Myocyte (in vitro differentiated cells): ENCODE data around the gene IFI27L1. TPM values are rescaled to one million over a fixed set of nuclear protein-coding genes. Genes with fewer than 3 reads are reported as not detected.
"Not testable (repeated sequence)": the region's sequence is repeated elsewhere in the genome, so short reads cannot be mapped to it uniquely, and the experiment has no call there.

Experiments used
- DNase-seq: peaks from one replicate; pipeline ENCODE4 v3.0.0-alpha.2; 2012; ENCODE audit warnings: low read depth
- total RNA-seq: library from RNA; depleted of rRNA; stranded (reverse); fragments of >200 nt; gene quantifications from 2 replicates; pipeline ENCODE4 v1.2.3, GENCODE V29; 2014

The IFI27L1 gene
- total RNA-seq, 1 donor from 2014 or later, result 5.6 TPM

- no peak for DNase-seq
Observed at GRCh38 chr14:94047581-94047980, 33.5 kb upstream of the IFI27L1 start.

DNA sequence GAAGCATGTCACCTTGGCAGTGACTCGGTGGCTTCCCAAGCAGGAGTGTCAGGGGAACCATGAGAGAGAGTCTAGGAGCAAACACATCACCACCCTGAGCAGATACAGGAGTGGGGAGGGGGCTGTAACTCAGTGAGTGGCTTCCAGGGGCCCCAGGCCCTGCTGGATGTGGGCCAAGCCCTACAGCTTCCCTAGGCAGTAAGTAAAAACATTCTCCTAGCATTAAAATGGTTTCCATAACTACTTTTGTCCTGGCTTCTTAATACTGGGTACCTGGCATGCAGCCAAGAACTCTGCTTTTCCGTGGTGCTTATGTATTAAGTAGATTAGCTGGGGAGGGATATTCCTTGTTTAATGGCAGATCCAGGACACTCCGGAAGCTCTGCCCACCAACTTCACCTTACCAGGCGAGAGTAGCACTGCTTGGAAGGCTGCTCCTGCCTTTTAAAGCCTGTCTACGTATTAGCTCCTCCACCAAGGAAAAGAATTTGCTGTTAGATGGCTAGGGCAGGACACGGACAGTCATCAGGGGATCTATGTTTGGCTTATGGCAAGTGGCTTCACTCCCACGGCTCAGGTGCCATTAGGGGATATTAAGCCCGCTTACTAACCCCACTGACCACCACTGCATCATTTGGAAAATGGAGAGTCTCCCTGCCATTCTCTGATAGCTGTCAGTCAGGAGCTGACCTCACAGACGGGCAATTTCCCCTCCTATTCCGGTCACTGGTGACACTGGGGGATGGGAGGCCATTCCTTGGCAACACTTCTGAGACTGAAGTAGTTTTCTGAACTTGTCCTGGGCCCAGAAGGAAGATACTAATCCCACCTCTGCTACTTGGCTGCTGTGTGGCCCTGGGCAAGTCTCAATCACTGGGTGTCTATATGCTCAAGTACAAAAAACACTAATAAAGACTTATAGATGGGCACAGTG lies 32.2 kb upstream of the IFI27L1 start:
- DNase-seq, result no peak

DNA sequence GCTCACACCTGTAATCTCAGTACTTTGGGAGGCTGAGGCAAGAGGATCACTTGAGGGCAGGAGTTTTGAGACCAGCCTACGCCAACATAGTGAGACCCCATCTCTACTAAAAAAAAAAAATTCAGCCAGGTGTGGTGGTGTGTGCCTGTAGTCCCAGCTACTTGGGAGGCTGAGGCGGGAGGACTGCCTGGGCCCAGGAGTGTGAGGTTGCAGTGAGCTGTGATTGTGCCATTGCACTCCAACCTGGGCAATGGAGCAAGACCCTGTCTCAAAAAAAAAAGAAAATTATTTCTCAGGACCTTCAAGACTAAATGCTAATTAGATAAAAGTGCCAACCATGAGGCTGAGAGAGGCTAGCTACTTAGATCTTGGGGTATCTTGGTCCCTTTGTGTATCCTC lies 31.5 kb upstream of the IFI27L1 start:
- DNase-seq, result no peak

GRCh38 chr14:94050231-94050880 lies 30.8 kb upstream of the IFI27L1 start:
- DNase-seq, result no peak

DNA sequence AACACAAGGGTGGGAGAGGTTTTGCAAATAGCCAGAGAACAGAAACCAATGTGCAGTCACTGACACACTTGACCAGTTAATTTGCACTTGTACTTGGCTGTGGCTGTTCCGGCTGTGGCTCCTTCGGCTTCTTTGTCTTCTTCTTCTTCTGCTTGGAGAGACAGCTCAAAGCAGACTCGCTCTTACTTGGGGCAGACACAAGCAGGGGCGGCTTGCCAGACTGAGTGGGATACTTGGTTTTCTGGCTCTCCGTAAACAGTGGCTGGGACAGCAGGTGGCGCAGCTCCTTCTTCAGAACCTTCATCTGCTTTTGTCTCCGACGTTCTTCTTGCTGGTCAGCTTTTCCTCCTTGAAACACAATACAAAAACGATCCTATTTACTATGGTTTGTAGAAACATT lies 30.0 kb upstream of the IFI27L1 start:
- DNase-seq, result peak; percentile 20

DNA sequence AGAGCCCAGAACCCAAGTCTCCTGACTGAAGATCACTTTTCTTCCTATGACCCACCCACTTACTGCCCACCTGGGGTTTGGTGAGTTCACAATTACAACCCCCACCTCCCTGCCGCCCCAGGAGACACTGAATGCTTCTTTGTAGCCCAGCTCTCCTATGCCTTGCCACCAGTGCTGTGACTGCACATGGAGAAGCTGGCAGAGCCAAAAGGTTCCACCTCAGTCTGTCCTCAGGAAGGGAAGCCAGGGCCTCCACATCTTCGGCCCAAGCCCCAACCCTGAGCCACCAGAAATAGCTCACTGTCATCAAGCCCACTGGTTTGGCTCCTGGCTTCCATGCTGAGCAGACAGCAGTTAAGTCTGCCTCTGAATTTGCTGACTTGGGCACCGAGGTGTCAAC lies 29.3 kb upstream of the IFI27L1 start:
- DNase-seq, result no peak

DNA sequence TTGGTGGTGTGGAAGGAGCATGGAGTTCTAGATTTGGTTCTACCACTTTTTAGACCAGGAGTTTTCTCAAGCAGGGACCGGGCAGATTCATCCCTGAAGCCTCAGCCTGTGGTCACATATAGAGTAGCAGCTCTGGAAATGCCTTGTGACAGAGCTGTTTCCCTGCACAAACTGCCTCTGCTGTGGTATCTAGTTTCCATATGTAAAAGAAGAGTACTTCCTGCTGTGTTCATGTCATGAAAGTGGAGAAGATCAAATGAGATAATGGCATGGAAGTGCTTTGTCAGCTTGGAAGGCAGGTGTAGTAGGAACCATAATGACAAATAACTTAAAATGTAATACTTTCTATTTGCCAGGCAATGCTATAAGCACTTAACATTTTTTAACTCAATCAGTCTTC lies 28.9 kb upstream of the IFI27L1 start:
- no peak for DNase-seq

- DNase-seq, result no peak
Observed at GRCh38 chr14:94052662-94053061, 28.4 kb upstream of the IFI27L1 start.

GRCh38 chr14:94054401-94054800 lies 26.7 kb upstream of the IFI27L1 start:
- no peak for DNase-seq

GRCh38 chr14:94054936-94055335 lies 26.2 kb upstream of the IFI27L1 start:
- DNase-seq, result no peak

DNA sequence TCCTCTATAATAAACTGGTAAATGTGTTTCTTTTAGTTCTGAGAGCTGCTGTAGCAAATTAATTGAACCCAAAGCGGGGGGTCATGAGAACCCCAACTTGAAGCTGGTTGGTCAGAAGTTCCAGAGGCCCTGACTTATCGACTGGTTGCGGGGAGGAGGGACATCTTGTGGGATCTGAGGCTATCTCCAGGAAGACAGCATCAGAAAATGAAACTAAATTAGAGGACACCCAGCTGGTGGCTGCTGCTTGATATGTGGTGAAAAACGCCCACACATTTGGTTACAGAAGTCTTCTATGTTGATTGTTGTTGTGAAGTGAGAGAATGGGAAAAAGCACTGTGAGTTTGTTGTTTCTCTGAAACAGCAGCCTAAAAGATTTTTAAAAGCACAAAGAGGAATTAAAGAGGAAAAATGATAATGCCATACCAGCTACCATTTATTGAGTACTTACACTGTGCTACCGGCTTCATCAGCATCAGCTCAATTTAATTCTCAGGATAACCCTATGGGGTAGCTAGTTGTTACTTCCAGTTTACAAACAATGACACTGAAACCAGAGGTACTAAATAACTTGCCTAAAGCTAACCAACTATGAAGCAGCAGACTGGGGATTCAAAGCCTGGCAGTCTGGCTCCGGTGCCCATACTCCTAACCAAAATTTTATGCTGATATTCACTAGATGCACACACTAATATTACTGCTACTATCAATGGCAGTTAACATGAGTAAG lies 24.4 kb upstream of the IFI27L1 start:
- DNase-seq, result peak; percentile 59

GRCh38 chr14:94058128-94058673 lies 22.9 kb upstream of the IFI27L1 start:
- DNase-seq, result no peak

GRCh38 chr14:94058674-94059138 lies 22.4 kb upstream of the IFI27L1 start:
- DNase-seq, result no peak

GRCh38 chr14:94059998-94060397 lies 21.1 kb upstream of the IFI27L1 start:
- DNase-seq, result no peak

DNA sequence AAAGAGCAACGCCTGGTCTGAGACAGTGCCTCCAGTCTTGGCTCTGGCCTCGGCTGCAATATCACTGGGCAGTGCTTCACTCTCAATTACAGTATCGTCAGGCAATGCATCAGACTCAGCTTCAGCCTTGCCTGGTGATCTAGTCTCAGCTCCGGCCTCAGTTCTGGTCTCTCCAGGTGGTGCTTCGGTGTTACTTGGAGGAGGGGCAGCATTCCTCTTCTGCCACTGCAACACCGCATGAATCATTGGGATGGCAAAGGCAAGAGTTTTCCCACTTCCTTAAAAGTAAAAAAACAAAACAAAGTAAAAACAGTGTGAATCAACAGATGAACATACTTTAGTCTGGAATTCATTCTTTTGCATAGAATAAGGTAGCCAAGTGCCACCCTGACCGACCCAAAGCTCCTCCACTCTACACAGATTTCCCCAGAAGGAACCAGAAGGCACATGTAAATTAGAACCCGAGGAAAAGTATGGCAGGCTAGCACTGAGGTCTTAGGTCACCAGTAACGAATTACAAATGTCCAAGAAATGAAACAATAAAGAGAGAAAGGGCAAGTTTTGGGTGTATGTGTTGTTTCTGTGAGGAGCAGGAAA lies 18.7 kb upstream of the IFI27L1 start:
- DNase-seq, result no peak

GRCh38 chr14:94066089-94066676 lies 14.9 kb upstream of the IFI27L1 start:
- no peak for DNase-seq

DNA sequence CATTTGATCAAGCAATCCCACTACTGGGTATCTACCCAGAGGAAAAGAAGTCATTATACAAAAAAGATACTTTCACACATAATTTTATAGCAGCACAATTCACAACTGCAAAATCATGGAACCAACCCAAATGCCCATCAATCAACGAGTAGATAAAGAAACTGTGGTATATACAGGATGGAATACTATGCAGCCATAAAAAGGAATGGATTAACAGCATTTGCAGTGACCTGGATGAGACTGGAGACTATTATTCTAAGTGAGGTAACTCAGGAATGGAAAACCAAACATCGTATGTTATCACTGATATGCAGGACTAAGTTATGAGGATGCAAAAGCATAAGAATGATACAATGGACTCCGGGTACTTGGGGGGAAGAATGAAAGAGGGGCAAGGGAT lies 9.0 kb upstream of the IFI27L1 start:
- not testable (repeated sequence) for DNase-seq

DNA sequence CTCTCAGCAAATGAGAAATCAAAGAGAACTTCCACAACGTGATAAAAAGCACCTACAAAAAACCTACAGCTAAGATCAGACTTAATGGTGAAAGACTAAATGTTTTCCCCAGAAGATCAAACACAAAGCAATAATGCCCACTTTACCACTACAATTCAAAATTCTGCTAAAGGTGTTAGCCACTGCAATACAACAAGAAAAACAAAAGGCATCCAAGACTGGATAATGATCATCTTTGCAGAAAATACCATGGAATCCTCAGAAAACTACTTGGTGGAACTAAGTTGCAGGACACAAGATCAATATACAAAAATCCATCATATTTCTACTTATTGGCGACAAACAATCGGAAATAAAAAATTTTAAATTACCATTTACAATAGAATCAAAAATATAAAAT lies 6.6 kb upstream of the IFI27L1 start:
- DNase-seq, result no peak

DNA sequence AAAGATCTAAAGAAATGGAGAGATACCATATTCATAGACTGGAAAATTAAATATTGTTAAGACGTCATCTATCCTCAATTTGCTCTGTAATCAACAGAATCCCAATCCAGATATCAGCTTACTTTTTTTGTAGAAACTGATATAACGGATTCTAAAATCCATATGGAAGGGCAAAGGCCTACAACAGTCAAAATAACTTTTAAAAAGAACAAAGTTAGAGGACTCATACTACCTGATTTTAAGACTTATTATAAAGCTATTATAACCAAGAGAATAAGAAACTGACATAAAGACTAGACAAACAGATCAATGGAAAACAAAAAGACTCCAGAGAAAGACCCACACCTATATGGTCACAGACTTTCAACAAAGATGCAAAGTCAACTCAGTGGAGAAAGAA lies 6.1 kb upstream of the IFI27L1 start:
- DNase-seq, result no peak

DNA sequence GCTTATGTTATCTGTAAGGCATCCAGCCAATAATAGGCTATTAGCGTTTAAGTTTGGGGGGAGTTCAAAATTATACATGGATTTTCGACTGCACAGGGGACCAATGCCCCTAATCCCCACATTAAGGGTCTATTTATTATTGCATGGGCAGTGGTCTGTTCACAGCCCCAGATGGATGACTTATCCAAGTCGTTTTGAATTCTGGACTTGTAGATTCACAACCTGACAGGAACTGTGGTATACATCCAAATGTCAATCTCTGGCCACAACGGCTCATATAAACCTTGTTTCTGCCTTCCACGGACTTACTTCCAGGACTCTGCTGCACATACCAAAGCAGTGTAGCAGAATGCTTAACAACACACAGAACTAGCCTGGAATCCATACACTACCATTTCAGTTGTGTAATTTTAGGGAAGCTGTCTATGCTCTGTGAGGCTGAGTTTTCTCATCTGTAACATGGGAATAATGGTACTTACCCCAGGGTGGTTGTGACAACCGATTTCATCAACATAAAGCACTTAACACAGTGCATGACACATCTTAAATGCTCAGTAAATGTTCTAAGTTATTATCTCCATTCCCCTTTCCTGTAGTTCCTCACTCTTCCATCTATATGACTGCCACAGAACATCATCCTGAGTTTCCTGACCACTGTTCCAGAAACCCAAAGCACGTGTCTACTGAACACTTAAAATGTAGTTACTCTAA lies 3.8 kb upstream of the IFI27L1 start:
- no peak for DNase-seq
